Measurements from ENCODE around the gene SUPT4H1.
A peak's percentile ranks its signal among the peaks of the same experiment; 100 is the strongest.
"Not testable (repeated sequence)": the region's sequence is repeated elsewhere in the genome, so short reads cannot be mapped to it uniquely, and the experiment has no call there.

The SUPT4H1 gene

DNA sequence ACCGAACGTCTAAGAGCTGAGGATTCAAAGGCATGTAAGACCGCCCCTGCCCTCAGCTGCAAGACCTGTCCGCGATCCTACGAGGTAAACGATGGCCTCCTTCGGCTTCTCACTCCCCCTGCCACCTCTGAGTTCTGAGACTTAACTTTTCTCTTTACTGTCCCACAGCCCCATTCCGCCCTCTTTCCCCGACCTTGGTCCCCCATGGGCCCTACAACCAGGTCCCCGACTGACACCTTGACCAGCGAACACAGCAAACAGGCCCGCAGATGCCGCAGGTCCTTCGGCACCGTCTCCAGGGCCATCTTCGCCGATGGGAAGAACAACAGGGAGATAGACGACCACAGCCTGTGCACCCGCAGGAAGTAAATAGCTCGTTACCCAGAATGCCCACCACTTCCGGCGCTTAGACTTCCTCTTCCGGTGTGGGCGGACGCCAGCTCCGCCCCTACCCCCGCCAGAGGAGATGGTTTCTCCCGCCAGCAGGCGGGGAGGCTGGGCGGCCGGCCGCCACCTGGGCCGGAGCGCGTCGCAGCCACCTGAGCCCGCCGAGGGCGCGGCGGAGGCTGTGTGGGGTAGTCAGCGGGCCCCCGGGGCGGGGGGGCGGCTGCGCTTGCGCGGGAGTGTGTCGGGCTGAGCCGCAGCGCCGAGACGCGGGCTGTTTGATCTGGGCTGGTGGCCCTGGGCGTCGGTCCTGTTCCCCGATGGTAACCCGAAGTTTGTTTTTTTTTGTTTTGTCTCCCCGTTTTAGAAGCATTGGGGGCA is at the start of gene SUPT4H1:
Gene SUPT4H1 (minus strand): TSS at position 371 of the 765 bp plus-strand sequence. CDS start 66 bp downstream, at position 305.
- DNase-seq: peak; percentile 92

DNA sequence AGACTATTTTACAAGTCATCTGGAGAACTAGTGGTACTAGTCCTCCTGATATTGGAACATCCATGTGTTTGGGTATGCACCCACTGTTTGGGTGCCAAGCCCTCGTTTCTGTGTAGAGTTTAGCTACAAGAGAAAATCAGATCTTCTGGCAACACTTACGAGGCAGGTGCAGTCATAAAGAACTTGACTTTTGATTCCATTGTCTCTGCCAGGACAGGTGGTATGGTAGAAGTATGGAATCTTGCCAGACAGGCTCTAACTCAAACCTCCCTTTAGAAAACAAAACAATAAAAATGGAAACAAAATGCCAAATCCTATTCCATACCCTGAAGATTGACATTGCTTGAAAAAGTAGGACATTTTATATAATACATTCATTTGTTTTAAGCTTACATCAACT is 49.3 kb upstream of the SUPT4H1 start:
- no peak for DNase-seq

DNA sequence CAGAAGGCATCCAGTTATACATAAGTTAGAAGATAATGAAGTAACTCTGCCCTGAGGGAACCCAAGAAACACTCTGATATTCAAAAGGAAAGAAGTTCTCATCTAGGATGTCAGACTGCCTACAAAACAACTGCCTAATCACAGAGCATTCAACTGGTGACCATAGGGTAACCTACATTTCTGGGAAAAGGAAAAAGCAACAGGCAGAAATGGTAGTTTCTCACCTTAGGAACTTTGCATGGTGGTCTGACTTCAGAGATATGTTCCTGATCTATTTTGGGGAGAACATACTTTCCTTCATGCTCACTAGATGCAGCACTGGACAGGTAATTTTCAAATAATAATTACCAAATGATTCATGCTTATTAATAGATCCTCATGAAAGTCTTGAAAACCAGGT is 48.8 kb upstream of the SUPT4H1 start:
- no peak for DNase-seq

DNA sequence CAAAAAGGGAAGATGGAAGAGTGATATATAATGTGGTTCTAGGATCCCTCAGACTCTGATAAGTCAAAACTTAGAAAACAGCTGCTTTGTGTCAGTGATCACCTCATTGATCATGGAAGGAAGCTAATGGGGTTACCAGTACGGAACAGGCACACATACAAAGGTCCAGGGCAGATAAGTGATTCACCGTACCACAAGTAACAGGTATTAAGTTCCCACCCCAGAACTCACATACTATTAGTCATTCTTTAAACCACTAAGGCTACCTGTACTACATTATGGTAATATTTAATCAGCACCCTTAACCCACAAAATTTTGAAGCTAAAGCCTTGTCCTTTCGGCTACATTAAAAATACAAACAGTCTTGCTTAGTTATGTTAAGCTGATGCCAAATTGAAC is 48.0 kb upstream of the SUPT4H1 start:
- no peak for DNase-seq

DNA sequence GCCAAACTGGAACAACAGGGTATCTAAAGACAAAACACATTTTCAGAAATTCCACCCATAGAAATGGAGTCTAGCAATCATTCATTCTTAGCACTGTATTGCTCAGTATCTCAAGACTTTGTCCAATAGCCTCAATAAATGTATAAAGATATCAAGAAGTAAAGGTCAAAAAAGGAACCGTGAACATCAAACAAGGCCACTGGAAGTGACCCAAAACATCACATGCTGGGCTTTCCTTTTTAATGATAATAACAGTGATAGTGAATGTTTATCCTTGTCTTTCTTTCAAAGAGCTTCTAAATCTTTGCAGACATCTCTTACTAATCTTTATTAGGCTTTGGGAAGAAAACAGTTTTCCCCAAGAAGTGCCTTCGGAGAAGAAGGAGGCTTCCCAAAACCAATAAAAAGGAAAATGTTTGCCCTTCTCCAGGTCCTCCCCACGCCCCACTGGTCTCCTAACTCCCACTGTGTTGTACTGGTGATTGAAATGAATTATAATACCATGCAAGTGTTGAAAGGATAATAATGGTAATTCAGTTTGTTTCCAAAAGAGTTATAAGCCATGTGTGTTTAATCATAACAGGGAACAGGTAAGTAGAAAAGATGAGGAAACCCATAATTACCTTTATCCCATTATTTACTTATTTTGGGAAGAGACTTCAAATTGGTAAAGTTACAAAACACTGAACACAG is 46.7 kb upstream of the SUPT4H1 start:
- no peak for DNase-seq

DNA sequence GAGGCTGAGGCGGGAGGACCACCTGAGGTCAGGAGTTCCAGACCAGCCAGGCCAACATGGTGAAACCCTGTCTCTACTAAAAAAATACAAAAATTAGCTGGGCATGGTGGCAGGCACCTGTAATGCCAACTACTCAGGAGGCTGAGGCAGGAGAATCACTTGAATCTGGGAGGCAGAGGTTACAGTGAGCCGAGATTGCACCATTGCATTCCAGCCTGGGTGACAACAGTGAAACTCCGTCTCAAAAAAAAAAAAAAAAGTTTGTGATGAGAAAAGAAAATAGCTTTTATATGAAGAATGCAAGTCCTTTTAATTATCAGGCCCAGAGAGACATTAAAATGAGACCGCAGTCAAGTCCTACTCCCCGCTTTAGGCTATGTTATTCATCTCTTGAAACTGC is 45.4 kb upstream of the SUPT4H1 start:
- DNase-seq: not testable (repeated sequence)

DNA sequence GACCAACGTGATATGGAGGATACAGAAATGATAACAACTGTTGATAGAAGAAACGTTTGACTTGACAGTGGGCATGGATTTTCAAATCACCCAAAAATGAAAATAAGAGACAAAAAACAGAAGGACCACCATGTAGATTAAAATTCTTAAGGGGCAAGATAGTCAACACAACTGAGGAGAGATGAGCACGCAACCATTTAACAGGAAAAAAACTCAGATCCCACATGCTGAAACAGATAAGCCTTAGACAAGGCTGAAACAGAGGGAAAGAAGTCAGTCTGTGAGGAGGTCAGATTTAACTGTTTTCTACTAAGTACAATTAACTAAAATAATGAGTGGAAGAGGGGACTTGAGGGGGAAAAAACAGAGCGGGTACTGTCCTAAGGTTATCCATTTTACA is 44.2 kb upstream of the SUPT4H1 start:
- no peak for DNase-seq

DNA sequence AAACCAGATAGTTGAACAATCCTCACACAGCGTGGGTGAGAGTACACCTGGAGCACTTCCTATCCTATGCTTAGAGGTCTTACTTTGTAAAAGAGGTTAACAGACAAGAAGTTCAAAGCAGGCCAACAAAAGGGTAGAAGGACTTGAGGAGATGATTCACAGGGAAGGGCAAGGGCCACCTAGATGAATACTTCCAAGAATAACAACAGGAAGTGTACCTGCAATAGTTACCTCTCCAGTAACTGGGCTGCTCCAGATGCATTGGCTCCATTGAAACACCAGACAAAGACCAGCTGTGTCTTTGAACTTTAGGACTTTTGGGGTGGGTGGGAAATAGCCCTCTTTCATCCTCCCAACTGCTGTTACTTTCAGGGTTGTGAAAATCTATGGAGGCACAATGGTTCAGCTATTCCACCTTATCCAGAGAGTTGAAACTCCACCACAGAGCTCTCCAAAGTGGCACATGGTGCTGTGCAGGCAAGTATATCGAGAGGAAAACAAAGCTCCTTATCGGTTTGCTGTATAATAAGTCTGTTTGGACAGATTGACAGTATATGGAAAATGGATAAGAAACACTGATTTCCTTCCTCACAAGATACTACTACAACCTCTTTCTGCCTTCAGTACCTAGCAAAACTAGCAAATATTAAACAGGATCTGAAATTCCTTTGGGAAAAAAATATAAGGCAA is 42.7 kb upstream of the SUPT4H1 start:
- DNase-seq: no peak

DNA sequence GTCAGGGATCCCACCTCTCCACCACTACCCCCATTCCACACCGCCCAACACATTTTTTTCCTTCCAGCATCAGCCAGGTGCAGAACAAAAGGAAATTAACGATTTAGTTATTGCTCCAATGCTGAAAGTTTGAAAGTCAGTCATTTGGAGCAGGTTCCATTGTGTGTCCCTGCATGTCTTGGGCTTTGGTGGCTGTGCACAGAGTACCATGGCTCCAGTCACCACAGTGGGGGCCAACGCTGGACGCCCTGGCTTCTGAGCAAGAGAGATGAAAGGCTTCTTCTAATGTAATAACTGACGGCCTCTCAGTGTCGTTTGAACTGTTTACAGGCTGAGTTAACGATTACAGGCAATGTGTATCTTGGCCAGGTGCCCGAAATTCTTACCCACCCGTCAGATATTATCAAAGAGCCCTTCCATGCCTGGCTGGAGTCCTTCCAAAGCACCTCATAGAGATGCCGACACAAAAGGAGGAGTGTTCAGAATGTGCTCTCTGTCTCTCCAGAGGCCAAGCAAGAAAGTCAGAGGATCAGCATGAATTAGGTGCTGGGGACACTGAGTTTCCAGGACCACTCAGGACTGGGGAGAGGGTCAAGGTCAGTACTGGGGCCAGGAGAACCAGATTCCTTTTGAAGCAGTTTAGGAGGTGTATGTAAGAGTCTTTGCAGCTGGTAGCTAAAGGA is 39.4 kb upstream of the SUPT4H1 start:
- DNase-seq: no peak

DNA sequence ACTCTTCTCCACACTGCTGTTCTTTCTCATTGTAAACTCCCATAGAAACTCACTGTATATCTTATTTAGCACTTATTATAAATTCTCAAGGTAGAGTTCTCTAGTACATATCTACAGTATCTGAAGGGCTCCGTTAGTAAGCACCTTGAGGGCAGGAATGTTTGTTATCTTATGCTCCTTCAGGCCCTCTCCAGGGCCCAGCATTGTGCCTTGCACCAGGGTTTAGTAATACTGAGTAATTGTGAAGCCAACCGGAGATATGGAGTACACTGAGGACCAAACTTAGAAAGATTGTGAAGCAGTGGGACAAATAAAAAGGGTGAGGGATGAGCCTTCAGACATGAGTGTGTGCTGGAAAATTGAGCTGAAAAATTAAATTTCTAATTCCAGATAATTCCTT is 38.9 kb upstream of the SUPT4H1 start:
- DNase-seq: no peak

DNA sequence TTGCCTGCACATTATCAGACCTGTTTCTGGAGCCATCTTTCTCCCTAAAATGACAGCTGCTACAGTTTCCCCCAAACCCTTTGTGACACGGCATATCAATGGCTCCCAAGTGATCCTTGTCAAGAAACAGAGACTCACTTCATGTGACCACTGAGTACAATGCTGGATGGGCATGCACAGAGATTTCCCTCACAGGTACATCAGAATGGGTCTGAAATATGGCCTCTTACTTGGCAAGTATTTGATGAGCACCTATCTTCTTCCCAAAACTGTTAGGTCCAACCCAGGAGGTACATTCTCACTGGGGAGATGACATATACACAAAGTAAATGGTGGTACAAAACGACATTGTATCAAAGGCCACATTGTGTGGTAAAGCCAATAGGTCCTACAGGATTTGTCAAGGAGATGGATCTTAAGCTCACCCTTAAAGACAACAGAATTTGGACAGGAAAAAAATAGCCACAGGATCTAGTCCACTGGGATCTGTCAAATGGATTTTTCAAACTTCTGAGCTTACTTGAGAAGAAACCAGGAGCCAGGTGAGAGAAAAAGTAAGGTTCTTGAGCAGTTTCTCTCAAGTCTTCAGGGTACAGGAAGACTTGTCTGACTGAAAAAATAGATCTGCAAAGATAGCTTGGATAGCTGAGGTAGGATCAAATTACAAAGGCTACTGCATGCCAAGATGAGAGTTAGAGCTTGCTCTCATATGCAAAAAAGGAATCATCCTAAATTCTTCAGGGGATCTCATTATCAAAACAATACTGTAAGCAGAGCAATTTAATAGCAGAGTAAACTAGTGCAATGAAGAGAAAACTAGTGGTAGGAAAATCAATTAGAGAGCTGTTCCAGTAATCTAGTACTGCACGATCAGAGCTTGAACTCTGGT is 36.5 kb upstream of the SUPT4H1 start:
- no peak for DNase-seq

DNA sequence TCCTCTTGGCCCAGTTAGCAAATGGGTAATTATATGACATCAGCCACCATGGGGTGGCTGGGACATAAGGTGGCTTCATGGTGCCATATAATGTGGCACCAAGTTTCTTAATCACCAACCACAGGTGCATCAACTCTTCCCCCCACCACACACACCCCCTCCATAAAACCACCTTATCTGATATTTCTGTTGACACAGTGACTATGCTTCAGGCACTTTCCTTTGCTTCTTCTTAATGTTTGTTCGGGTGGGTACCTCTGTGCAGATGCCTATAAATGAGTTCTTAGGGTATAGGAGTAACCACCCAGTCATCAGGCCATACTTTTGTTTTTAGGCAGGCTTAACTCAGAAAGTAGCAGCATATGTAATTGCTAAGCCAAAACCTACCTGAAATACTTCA is 35.8 kb upstream of the SUPT4H1 start:
- DNase-seq: peak; percentile 15

DNA sequence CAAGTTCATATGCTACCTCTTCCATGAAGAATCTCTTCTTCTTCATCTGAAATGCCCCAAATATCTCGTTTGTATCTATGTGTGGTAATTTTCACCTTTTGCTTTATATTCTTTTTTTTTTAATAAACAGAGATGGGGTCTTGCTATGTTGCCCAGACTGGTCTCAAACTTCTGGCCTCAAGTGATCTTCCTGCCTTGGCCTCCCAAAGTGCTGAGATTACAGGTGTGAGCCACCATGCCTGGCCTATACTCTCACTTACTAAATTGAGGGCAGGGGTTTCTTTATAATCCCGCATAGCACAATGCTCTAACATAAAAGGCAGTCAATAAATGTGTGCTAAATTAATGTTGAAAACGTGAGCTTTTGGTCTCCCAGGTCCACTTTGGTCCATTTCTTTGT is 34.7 kb upstream of the SUPT4H1 start:
- DNase-seq: no peak

DNA sequence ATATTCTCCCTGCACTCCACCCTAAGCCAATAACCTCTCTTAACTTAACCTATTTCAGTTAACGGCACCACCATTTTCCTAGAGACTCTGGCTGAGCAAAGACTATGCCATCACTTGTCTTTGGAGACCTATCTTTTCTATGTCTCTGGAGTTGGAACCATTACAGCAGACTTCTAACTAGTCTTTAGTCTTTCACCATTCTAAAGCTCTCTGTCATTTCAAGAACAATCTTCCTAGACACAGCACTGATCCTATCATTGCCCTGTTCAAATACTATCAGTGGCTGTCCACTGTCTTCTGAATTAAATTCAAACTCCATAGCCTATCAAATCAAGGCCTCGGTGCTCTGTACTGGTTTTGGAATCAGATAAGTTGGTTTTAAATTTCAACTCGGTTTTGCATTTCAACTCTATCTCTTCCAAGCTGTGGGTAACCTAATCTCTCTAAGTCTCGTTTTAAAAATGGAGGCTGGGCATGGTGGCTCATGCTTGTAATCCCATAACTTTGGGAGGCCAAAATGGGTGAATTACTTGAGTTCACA is 33.4 kb upstream of the SUPT4H1 start:
- no peak for DNase-seq

DNA sequence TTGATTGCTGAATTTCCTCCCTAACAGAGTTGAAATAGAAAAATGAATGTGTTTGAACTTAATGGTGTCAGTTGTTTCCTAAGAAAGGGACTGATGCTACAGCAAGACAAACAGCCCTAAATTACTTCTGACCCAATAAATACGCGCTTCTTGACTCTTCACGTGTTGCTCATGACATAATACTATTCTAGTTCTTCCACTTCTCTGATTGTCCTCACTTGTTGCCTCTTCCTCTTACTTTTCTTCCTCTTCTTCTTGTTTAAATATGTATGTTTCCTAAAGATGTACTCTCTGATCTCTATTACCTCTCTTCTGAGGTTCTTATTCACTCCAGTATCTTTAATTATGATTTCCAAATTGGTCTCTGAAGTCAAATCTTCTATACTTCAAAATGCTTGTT is 32.9 kb upstream of the SUPT4H1 start:
- no peak for DNase-seq

DNA sequence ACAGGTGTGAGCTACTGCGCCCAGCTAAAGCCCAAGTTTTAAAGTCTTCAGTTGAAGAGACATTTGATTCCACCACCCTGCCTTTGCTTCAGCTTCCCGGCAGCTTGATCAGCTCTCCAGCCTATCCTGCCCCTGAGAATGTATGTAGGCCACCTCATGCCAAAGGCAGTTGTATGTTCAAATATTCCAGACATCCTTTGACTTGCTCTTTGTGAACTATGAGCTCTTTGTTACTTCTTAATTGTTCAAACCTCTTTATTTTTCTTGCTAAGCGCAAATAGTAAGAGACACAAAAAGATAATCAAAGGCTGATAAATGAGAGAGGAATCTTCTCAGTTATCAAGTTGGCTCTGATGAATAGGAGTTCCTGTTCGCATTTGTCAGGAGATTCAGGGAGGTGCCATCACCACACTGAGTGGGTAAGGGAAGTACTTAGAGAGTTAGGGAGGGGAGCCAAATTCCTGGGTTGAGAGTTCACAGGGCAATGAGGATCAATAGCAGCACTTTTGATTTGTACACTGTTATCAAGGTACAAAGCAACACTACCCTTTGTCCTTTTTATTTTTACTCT is 32.0 kb upstream of the SUPT4H1 start:
- DNase-seq: no peak

DNA sequence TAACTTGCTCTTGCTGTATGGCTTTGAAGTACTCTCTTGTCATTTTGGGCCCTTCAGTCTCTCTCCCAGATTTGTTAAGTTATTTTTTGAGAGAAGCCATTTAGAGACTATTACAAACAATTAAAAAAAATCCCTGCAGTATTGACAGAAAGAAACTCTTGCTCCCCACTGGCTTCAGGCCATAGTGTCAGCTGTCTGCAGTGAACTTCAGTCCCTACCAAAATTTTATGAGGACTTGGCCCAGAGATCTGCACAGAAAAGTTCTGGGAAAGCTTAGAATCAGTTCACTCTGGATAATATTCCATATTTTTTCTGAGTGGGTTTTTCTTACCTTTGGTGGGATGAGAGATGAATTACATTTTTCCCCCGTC is 30.9 kb upstream of the SUPT4H1 start:
- no peak for DNase-seq

DNA sequence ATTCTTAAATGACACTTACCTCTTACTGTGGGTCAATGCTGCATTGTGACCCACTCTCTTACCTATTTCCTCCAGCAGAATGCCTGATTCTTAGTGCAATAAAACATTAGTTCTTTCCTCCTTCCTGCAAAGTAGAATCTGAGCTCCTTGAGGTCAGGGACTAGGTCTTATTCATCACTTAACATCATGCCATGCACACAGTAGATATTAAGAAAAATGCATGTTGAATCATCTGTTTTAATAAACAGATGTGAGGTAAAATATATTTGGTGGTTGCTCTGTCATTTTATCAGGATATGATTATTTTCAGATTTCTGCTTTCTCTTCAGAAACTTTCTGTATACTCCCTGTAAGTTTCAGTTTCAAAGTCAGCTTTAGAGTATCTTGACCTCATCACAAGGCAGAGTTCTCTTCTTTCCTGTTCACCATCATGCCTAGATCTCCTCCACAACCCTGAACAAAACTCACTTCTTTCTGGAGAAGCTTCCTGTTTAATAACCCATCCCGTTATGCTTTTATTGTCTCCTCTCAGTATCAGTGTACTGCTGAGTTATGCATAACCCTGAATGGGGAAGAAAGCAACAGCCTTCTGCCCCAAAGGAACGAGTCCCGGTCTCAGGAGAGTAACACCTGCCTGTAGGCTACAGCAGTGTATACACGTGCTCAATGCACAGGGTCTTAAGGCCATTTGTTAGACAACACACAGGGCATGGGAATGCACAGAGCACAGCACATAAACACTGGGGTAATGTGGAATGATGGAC is 30.3 kb upstream of the SUPT4H1 start:
- DNase-seq: no peak

DNA sequence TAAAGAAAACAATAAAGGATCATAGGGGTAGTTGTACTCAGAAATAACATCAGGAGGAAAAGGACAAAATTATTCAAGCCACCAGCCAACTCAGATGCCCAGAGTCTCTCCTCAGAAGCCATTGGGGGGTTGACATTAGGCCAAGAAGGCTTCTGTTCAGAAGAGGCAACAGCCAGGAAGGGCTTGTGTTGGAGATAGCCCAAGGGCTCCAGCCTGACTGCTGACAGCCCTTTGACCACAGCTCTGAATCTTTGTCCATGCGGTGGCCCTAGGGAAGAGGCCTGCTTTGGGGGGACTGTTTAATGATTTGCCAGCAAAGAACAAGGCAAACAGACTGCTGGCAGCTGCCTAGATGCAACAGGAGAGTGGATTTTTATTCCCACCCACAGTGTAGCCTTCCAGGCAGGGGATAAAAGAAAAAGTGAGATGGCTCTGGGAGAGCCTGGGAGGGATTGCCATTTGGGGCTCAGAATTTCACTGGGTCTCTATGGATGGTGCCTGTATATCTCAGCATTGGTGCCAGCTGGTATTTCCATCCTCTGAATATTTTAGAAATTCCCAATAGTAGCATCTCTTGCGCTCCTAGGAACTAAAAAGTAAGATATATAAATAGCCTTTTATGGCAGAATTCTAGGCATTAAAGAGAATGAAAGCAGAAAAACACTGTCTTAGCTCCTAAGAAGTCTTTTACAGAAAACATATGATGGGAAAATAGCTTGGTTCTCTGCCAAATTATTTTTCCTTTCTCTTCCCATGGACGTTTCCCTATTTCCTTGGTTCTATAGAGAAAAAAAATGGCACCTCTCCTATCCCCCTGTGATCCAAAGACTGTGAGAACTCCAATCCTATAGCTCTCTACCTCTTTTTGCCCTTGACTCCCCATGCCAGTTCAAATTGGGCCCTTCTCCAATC is 29.4 kb upstream of the SUPT4H1 start:
- no peak for DNase-seq

Measured in stimulated activated CD4-positive, alpha-beta T cell treated with anti-CD3 and anti-CD28 coated beads, Interleukin-1b, Interleukin-23, amount 100 ng/mL, for 48 hours (primary cell).